ENCODE measurements around the gene VEZF1. TPM values are rescaled to one million over a fixed set of nuclear protein-coding genes. Genes with fewer than 3 reads are reported as not detected.
A peak's percentile ranks its signal among the peaks of the same experiment; 100 is the strongest.

Gene VEZF1
- total RNA-seq, 6 donors from 2014 or later = 36.4 to 99.7 (median 72.5) TPM

DNA sequence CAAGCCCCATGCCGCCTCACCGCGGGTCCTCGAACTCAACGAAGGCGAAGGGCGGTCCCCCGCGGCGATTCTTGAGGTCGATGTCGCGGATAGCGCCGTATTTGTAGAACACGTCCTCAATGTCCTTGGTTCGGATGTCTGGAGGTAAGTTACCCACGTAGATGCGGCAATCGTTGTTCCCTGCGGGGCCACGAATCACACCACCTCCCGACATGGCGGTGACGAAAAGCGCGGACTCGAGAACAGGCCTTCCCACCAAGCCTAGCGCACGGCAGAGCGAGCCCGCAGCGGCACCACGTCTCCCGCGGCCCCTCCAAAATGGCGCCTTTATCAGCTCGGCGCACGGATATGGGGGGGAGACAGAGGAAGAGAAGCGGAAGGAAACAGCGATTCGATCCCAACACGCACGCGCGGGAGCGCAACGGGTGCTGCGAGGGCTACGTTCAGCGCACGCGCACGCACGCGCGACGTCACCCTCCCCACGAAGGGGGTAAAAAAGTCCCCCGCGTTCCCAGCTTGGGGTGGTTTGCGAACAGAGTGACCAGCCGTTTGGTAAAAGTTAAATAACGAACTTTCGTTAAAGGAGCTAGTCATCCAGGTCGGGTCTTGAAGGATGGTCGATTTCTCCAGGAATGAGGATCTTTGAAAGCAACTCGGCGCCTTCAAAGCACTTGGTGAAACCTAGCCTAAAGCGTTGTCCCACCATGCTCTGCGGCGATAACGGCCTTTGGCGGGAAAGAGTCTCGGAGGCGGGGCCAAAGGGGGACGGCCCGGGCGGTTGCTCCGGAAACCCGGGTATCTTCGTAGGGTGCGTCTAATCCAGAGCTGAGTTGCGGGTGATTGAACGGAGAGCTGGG is 19.1 kb upstream of the VEZF1 start, which contains the start of gene SRSF1:
Gene SRSF1, minus strand, starts transcription at position 323 of the 857 bp plus-strand sequence. Its CDS starts 109 bp downstream, at position 214.
- TF ChIP-seq EP300 (IDR thresholded peaks at IDR 0.05) = peak in 2 of 4 donors; percentile 1 to 68
- peak; percentile 55 to 96 (median 92) for TF ChIP-seq POLR2A (IDR thresholded peaks at IDR 0.05)
- peak; percentile 98 to 99 for TF ChIP-seq POLR2AphosphoS5 (IDR thresholded peaks at IDR 0.05)
- TF ChIP-seq, protein P1, sequence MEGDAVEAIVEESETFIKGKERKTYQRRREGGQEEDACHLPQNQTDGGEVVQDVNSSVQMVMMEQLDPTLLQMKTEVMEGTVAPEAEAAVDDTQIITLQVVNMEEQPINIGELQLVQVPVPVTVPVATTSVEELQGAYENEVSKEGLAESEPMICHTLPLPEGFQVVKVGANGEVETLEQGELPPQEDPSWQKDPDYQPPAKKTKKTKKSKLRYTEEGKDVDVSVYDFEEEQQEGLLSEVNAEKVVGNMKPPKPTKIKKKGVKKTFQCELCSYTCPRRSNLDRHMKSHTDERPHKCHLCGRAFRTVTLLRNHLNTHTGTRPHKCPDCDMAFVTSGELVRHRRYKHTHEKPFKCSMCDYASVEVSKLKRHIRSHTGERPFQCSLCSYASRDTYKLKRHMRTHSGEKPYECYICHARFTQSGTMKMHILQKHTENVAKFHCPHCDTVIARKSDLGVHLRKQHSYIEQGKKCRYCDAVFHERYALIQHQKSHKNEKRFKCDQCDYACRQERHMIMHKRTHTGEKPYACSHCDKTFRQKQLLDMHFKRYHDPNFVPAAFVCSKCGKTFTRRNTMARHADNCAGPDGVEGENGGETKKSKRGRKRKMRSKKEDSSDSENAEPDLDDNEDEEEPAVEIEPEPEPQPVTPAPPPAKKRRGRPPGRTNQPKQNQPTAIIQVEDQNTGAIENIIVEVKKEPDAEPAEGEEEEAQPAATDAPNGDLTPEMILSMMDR (IDR thresholded peaks at IDR 0.05) = no peak
- peak within 1 kb of the TSS; percentile 98 to 100 (median 98) for H3K27ac ChIP-seq
- no peaks in the 10 kb centered on the region for H3K27me3 ChIP-seq
- ATAC-seq (ENCODE audit: low FRiP score in 2 of 2) (peak; percentile 98), DNase-seq (peak; percentile 96 to 99)
- H3K4me1 ChIP-seq = peaks cover 35 to 45% (median 38%) of the 10 kb centered on the region in 4 donors
- 0% methylated on average over 19 to 81 of the region's 86 CpGs for WGBS, 2 donors
- H3K36me3 ChIP-seq = peaks cover 20 to 37% (median 27%) of the 10 kb centered on the region in 4 donors
- H3K9me3 ChIP-seq = no peaks in the 10 kb centered on the region
- peak within 1 kb of the TSS; percentile 68 to 90 (median 84) for H3K4me3 ChIP-seq

DNA sequence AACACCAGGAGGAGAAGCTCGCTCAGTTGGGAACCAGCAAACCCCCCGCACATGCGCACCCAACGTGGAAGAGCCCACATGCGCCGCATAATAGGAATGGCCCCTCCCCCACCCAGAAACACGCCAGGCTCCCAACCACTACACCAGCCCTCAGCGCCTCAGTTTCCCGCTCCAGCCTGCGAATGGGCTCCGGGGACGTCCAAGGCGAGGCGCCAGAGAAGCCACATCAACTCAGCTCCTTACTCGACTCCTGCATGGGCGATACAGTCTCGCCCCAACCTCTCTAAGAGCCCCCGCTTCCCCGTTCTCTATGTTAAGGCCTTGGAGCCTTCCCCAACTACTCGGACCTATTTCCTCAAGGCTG is 18.5 kb upstream of the VEZF1 start:
- ATAC-seq (ENCODE audit: low FRiP score in 2 of 2) = peak; percentile 84 to 87
- 0 to 2% methylated on average over 12 to 20 of the region's 20 CpGs for WGBS, 2 donors
- TF ChIP-seq POLR2A (IDR thresholded peaks at IDR 0.05) = no peak
- TF ChIP-seq, protein P1 (IDR thresholded peaks at IDR 0.05) = no peak
- no peak for TF ChIP-seq POLR2AphosphoS5 (IDR thresholded peaks at IDR 0.05)
- no peak for TF ChIP-seq EP300 (IDR thresholded peaks at IDR 0.05)
- Histone ChIP-seq H3K27ac (peak overlapping the region; percentile 98 to 100 (median 98)), H3K4me1 (peaks cover 35 to 52% (median 40%) of the 10 kb centered on the region in 4 donors), H3K27me3 (no peaks in the 10 kb centered on the region), H3K36me3 (peaks cover 20 to 43% (median 27%) of the 10 kb centered on the region in 4 donors), H3K9me3 (no peaks in the 10 kb centered on the region), H3K4me3 (peak overlapping the region; percentile 68 to 90 (median 84))
- peak in 1 of 2 donors; percentile 85 for DNase-seq

GRCh38 chr17:58005728-58006559 is 17.9 kb upstream of the VEZF1 start:
- DNase-seq = peak in 1 of 2 donors; percentile 85
- ATAC-seq (ENCODE audit: low FRiP score in 2 of 2) = peak in 1 of 2 donors; percentile 30
- H3K27ac ChIP-seq = peak overlapping the region; percentile 98 to 100 (median 98)
- no peaks in the 10 kb centered on the region for H3K9me3 ChIP-seq
- 4 to 8% methylated on average over 22 to 36 of the region's 36 CpGs for WGBS, 2 donors
- H3K4me3 ChIP-seq = peak overlapping the region; percentile 68 to 90 (median 84)
- peaks cover 35 to 58% (median 41%) of the 10 kb centered on the region in 4 donors for H3K4me1 ChIP-seq
- TF ChIP-seq EP300 (IDR thresholded peaks at IDR 0.05) = no peak
- no peak for TF ChIP-seq POLR2AphosphoS5 (IDR thresholded peaks at IDR 0.05)
- no peak for TF ChIP-seq POLR2A (IDR thresholded peaks at IDR 0.05)
- TF ChIP-seq, protein P1 (IDR thresholded peaks at IDR 0.05) = no peak
- H3K27me3 ChIP-seq = no peaks in the 10 kb centered on the region
- peaks cover 20 to 49% (median 27%) of the 10 kb centered on the region in 4 donors for H3K36me3 ChIP-seq

DNA sequence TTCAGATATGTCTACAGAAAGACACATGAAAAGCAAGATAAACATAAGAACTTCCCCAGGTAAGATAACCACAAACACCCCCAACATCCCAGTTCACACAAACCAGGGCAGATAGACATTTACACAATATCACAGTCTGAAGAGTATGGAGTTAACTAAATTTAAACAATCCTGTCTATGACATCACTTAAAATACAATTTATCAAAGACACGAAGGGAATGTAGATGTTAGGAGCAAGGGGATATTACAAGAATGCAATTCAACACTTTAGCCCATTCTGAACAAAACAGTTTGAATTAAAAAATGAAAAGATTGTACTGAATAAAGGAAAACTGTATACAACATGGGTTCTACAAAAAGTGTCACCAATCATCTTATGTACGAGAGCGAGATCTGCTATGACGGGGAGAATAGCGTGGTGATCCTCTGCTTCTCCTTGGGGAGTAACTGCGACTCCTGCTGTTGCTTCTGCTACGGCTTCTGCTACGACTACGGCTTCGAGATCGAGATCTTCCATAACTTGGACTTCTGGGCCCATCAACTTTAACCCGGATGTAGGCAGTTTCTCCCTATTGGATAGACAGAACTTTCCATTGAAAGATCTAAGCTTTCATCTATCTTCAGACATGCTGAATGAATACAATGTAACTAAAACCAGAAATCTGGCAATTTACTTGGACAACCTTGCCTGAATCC is 17.1 kb upstream of the VEZF1 start:
- Histone ChIP-seq H3K9me3 (no peaks in the 10 kb centered on the region), H3K4me3 (peak overlapping the region in 3 of 4 donors; percentile 68 to 90 (median 89)), H3K36me3 (peaks cover 20 to 56% (median 27%) of the 10 kb centered on the region in 4 donors), H3K4me1 (peaks cover 35 to 58% (median 41%) of the 10 kb centered on the region in 4 donors), H3K27me3 (no peaks in the 10 kb centered on the region), H3K27ac (peak overlapping the region in 2 of 4 donors; percentile 9 to 99)
- 43 to 57% methylated on average over 12 of the region's 12 CpGs for WGBS, 2 donors
- DNase-seq (no peak), ATAC-seq (ENCODE audit: low FRiP score in 2 of 2) (no peak)
- TF ChIP-seq POLR2A (IDR thresholded peaks at IDR 0.05) (no peak), EP300 (IDR thresholded peaks at IDR 0.05) (no peak), POLR2AphosphoS5 (IDR thresholded peaks at IDR 0.05) (no peak)
- TF ChIP-seq, protein P1 (IDR thresholded peaks at IDR 0.05) = no peak

Measured in upper lobe of left lung (tissue), 6 donors.